Measurements from ENCODE around the gene STXBP5L. TPM values are rescaled to one million over a fixed set of nuclear protein-coding genes. Genes with fewer than 3 reads are reported as not detected.
"Not testable (repeated sequence)": the region's sequence is repeated elsewhere in the genome, so short reads cannot be mapped to it uniquely, and the experiment has no call there.

Gene STXBP5L
- total RNA-seq, 1 experiment from 2014 or later, result not detected

DNA sequence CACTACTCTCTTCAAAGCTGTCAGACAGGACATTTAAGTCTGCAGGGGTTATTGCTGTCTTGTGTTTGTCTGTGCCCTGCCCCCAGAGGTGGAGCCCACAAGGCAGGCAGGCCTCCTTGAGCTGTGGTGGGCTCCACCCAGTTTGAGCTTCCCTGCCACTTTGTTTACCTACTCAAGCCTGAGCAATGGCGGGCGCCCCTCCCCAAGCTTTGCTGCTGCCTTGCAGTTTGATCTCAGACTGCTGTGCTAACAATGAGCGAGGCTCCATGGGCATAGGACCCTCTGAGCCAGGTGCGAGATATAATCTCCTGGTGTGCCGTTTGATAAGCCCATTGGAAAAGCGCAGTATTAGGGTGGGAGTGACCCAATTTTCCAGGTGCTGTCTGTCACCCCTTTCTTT is 6.3 kb upstream of the STXBP5L start:
- H3K4me3 ChIP-seq (ENCODE audit: low read length); H4K20me1 ChIP-seq (ENCODE audit: insufficient read depth, low read depth, low read length); H3K27me3 ChIP-seq (ENCODE audit: low read length); H2AFZ ChIP-seq (ENCODE audit: low read length); H3K27ac ChIP-seq (ENCODE audit: low read length); H3K9me3 ChIP-seq (ENCODE audit: low read length); H3K79me2 ChIP-seq (ENCODE audit: low read length); H3K36me3 ChIP-seq (ENCODE audit: insufficient read depth, low read length); H3K9ac ChIP-seq (ENCODE audit: low read length); H3K4me1 ChIP-seq (ENCODE audit: low read length); H3K4me2 ChIP-seq (ENCODE audit: low read depth, low read length, poor library complexity, severe bottlenecking); H3K9me2 ChIP-seq (replicated peaks; ENCODE audit: insufficient read depth, low read length); DNase-seq: not testable (repeated sequence)

DNA sequence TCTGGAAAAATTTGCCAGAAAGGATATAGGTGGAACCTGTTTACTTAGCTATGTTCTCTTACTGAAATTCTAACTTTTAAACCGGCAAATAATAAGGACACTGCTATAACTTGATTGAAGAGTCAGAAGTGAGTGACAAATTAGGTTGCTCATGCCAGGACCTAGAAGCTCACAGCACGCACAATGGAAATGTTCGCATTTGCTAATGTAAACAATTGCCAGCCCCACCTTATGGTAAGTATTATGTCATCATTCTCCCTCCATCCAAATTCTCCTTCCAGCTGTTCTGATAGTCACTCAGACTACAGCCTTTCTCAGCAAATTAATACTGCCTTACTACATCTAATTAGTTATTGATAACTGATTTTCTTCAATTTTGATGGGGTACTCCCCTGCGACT is 4.8 kb upstream of the STXBP5L start:
- no peaks in the 10 kb centered on the region for H3K9me3 ChIP-seq (ENCODE audit: low read length)
- no peaks in the 10 kb centered on the region for H3K9me2 ChIP-seq (replicated peaks; ENCODE audit: insufficient read depth, low read length)
- no peak overlapping the region for H3K9ac ChIP-seq (ENCODE audit: low read length)
- DNase-seq, result no peak
- H3K27ac ChIP-seq (ENCODE audit: low read length), result no peak overlapping the region
- no peak overlapping the region for H3K4me2 ChIP-seq (ENCODE audit: low read depth, low read length, poor library complexity, severe bottlenecking)
- no peaks in the 10 kb centered on the region for H4K20me1 ChIP-seq (ENCODE audit: insufficient read depth, low read depth, low read length)
- no peaks in the 10 kb centered on the region for H3K36me3 ChIP-seq (ENCODE audit: insufficient read depth, low read length)
- no peaks in the 10 kb centered on the region for H3K79me2 ChIP-seq (ENCODE audit: low read length)
- no peak overlapping the region for H3K4me3 ChIP-seq (ENCODE audit: low read length)
- no peak overlapping the region for H2AFZ ChIP-seq (ENCODE audit: low read length)
- H3K27me3 ChIP-seq (ENCODE audit: low read length), result no peaks in the 10 kb centered on the region
- H3K4me1 ChIP-seq (ENCODE audit: low read length), result no peaks in the 10 kb centered on the region

DNA sequence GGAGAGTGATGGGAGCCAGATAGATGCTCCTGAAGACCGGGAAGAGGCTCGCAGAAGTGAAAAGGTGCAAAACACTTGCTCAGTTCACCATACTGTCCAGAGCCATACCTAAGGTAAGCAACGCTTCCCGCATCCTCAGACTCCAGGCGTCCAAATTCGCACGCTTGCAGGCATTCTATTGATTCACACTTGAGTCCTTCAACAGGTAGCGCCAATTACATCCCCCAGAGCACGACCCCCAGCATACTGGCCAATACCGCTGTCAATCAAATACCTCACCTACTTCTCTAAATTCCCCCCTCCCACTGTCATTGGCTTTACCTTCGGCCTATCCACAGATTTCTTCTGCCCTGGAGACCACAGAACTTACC is 361 bp upstream of the STXBP5L start:
- Histone ChIP-seq H3K36me3 (ENCODE audit: insufficient read depth, low read length) (no peaks in the 10 kb centered on the region), H3K79me2 (ENCODE audit: low read length) (no peaks in the 10 kb centered on the region), H4K20me1 (ENCODE audit: insufficient read depth, low read depth, low read length) (no peaks in the 10 kb centered on the region), H3K4me3 (ENCODE audit: low read length) (no peak overlapping the region), H3K4me1 (ENCODE audit: low read length) (no peaks in the 10 kb centered on the region), H3K9me2 (replicated peaks; ENCODE audit: insufficient read depth, low read length) (no peaks in the 10 kb centered on the region), H3K4me2 (ENCODE audit: low read depth, low read length, poor library complexity, severe bottlenecking) (no peak overlapping the region), H3K9ac (ENCODE audit: low read length) (no peak overlapping the region), H3K27ac (ENCODE audit: low read length) (no peak overlapping the region), H3K9me3 (ENCODE audit: low read length) (no peaks in the 10 kb centered on the region), H2AFZ (ENCODE audit: low read length) (no peak overlapping the region), H3K27me3 (ENCODE audit: low read length) (no peaks in the 10 kb centered on the region)
- DNase-seq, result no peak

GRCh38 chr3:120908795-120909601 is 993 bp downstream of the STXBP5L start:
- H3K4me3 ChIP-seq (ENCODE audit: low read length), result no peak overlapping the region
- no peak for DNase-seq
- H3K27ac ChIP-seq (ENCODE audit: low read length), result no peak overlapping the region
- H2AFZ ChIP-seq (ENCODE audit: low read length), result no peak overlapping the region
- no peaks in the 10 kb centered on the region for H3K4me1 ChIP-seq (ENCODE audit: low read length)
- no peaks in the 10 kb centered on the region for H3K9me2 ChIP-seq (replicated peaks; ENCODE audit: insufficient read depth, low read length)
- H4K20me1 ChIP-seq (ENCODE audit: insufficient read depth, low read depth, low read length), result no peaks in the 10 kb centered on the region
- no peaks in the 10 kb centered on the region for H3K79me2 ChIP-seq (ENCODE audit: low read length)
- no peaks in the 10 kb centered on the region for H3K27me3 ChIP-seq (ENCODE audit: low read length)
- H3K36me3 ChIP-seq (ENCODE audit: insufficient read depth, low read length), result no peaks in the 10 kb centered on the region
- no peak overlapping the region for H3K9ac ChIP-seq (ENCODE audit: low read length)
- H3K9me3 ChIP-seq (ENCODE audit: low read length), result no peaks in the 10 kb centered on the region
- H3K4me2 ChIP-seq (ENCODE audit: low read depth, low read length, poor library complexity, severe bottlenecking), result no peak overlapping the region

GRCh38 chr3:120909602-120909878 is 1.5 kb downstream of the STXBP5L start:
- Histone ChIP-seq H4K20me1 (ENCODE audit: insufficient read depth, low read depth, low read length) (no peaks in the 10 kb centered on the region), H3K4me1 (ENCODE audit: low read length) (no peaks in the 10 kb centered on the region), H3K27me3 (ENCODE audit: low read length) (no peaks in the 10 kb centered on the region), H3K36me3 (ENCODE audit: insufficient read depth, low read length) (no peaks in the 10 kb centered on the region), H3K9me2 (replicated peaks; ENCODE audit: insufficient read depth, low read length) (no peaks in the 10 kb centered on the region), H3K9ac (ENCODE audit: low read length) (no peak overlapping the region), H3K79me2 (ENCODE audit: low read length) (no peaks in the 10 kb centered on the region), H3K4me3 (ENCODE audit: low read length) (no peak overlapping the region), H2AFZ (ENCODE audit: low read length) (no peak overlapping the region), H3K9me3 (ENCODE audit: low read length) (no peaks in the 10 kb centered on the region), H3K27ac (ENCODE audit: low read length) (no peak overlapping the region), H3K4me2 (ENCODE audit: low read depth, low read length, poor library complexity, severe bottlenecking) (no peak overlapping the region)
- no peak for DNase-seq

GRCh38 chr3:120926146-120926545 is 18.1 kb downstream of the STXBP5L start:
- H4K20me1 ChIP-seq (ENCODE audit: insufficient read depth, low read depth, low read length), result no peaks in the 10 kb centered on the region
- H3K36me3 ChIP-seq (ENCODE audit: insufficient read depth, low read length), result no peaks in the 10 kb centered on the region
- H2AFZ ChIP-seq (ENCODE audit: low read length), result no peak overlapping the region
- no peak overlapping the region for H3K4me3 ChIP-seq (ENCODE audit: low read length)
- no peak overlapping the region for H3K4me2 ChIP-seq (ENCODE audit: low read depth, low read length, poor library complexity, severe bottlenecking)
- no peak overlapping the region for H3K9ac ChIP-seq (ENCODE audit: low read length)
- H3K9me2 ChIP-seq (replicated peaks; ENCODE audit: insufficient read depth, low read length), result no peaks in the 10 kb centered on the region
- H3K4me1 ChIP-seq (ENCODE audit: low read length), result no peaks in the 10 kb centered on the region
- no peak overlapping the region for H3K27ac ChIP-seq (ENCODE audit: low read length)
- no peaks in the 10 kb centered on the region for H3K79me2 ChIP-seq (ENCODE audit: low read length)
- DNase-seq, result no peak
- H3K27me3 ChIP-seq (ENCODE audit: low read length), result no peaks in the 10 kb centered on the region; the same call in 1 of the 2 replicates
- H3K9me3 ChIP-seq (ENCODE audit: low read length), result no peaks in the 10 kb centered on the region

DNA sequence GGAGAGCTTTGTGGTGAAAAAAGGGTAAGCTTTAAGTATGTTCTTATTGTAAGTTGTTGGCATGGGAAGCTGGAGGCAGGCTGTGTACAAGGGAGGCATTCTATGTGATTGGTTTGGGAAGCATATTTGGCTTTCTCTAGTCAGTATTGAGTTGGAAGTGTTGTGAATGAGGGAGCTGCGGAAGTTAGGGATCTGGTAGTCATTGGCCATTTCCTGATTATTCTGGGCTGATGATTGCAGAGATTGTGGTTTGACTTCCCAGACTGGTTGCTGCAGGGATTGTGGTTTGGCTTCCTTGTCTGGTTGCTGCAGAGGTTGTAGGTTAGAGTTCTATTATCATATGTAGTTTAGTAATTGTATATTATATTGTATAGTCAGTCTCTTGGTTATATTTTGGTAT is 21.0 kb downstream of the STXBP5L start:
- H3K9me2 ChIP-seq (replicated peaks; ENCODE audit: insufficient read depth, low read length), result no peaks in the 10 kb centered on the region
- H3K9me3 ChIP-seq (ENCODE audit: low read length), result no peaks in the 10 kb centered on the region
- DNase-seq, result no peak
- no peak overlapping the region for H2AFZ ChIP-seq (ENCODE audit: low read length)
- H3K4me2 ChIP-seq (ENCODE audit: low read depth, low read length, poor library complexity, severe bottlenecking), result no peak overlapping the region
- no peaks in the 10 kb centered on the region for H3K4me1 ChIP-seq (ENCODE audit: low read length)
- H4K20me1 ChIP-seq (ENCODE audit: insufficient read depth, low read depth, low read length), result no peaks in the 10 kb centered on the region
- no peaks in the 10 kb centered on the region for H3K36me3 ChIP-seq (ENCODE audit: insufficient read depth, low read length)
- no peaks in the 10 kb centered on the region; the same call in 1 of the 2 replicates for H3K27me3 ChIP-seq (ENCODE audit: low read length)
- H3K4me3 ChIP-seq (ENCODE audit: low read length), result no peak overlapping the region
- no peaks in the 10 kb centered on the region for H3K79me2 ChIP-seq (ENCODE audit: low read length)
- H3K27ac ChIP-seq (ENCODE audit: low read length), result no peak overlapping the region
- no peak overlapping the region for H3K9ac ChIP-seq (ENCODE audit: low read length)

GRCh38 chr3:120931593-120931992 is 23.6 kb downstream of the STXBP5L start:
- no peak for DNase-seq
- Histone ChIP-seq H3K9me2 (replicated peaks; ENCODE audit: insufficient read depth, low read length) (no peaks in the 10 kb centered on the region), H3K27me3 (ENCODE audit: low read length) (no peaks in the 10 kb centered on the region; the same call in 1 of the 2 replicates), H3K4me2 (ENCODE audit: low read depth, low read length, poor library complexity, severe bottlenecking) (no peak overlapping the region), H3K36me3 (ENCODE audit: insufficient read depth, low read length) (no peaks in the 10 kb centered on the region), H3K4me1 (ENCODE audit: low read length) (no peaks in the 10 kb centered on the region), H4K20me1 (ENCODE audit: insufficient read depth, low read depth, low read length) (no peaks in the 10 kb centered on the region), H3K9ac (ENCODE audit: low read length) (no peak overlapping the region), H3K9me3 (ENCODE audit: low read length) (no peaks in the 10 kb centered on the region), H3K27ac (ENCODE audit: low read length) (no peak overlapping the region), H3K79me2 (ENCODE audit: low read length) (no peaks in the 10 kb centered on the region), H2AFZ (ENCODE audit: low read length) (no peak overlapping the region), H3K4me3 (ENCODE audit: low read length) (no peak overlapping the region)

Measured in Karpas-422 (cell line).